Lower leg skin (tissue), 3 donors: ENCODE data around the gene TRIM44.

Experiments
- POLR2A ChIP-seq, 2 donors: fragments of 450-650 bp; IDR thresholded peaks; one replicate each; pipeline ENCODE4 v1.6.1; 2016 to 2017; ENCODE audit warnings: antibody characterized with exemption in 2 of 2, mild to moderate bottlenecking in 1 of 2, moderate library complexity in 1 of 2
- TF ChIP-seq, protein P1 (sequence below), 3 donors: fragments of 450-650 bp; IDR thresholded peaks; one replicate each; pipeline ENCODE4 v1.5.1; 2016; ENCODE audit warnings: antibody characterized with exemption in 3 of 3, mild to moderate bottlenecking in 3 of 3, moderate library complexity in 2 of 3

GRCh38 chr11:35787626-35788025 lies 125.1 kb downstream of the TRIM44 start:
- TF ChIP-seq, protein P1, sequence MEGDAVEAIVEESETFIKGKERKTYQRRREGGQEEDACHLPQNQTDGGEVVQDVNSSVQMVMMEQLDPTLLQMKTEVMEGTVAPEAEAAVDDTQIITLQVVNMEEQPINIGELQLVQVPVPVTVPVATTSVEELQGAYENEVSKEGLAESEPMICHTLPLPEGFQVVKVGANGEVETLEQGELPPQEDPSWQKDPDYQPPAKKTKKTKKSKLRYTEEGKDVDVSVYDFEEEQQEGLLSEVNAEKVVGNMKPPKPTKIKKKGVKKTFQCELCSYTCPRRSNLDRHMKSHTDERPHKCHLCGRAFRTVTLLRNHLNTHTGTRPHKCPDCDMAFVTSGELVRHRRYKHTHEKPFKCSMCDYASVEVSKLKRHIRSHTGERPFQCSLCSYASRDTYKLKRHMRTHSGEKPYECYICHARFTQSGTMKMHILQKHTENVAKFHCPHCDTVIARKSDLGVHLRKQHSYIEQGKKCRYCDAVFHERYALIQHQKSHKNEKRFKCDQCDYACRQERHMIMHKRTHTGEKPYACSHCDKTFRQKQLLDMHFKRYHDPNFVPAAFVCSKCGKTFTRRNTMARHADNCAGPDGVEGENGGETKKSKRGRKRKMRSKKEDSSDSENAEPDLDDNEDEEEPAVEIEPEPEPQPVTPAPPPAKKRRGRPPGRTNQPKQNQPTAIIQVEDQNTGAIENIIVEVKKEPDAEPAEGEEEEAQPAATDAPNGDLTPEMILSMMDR (IDR thresholded peaks at IDR 0.05), result no peak
- no peak for TF ChIP-seq POLR2A (IDR thresholded peaks at IDR 0.05)
